ENCODE measurements around the gene SLC12A3. TPM values are rescaled to one million over a fixed set of nuclear protein-coding genes. Genes with fewer than 3 reads are reported as not detected.
"Not testable (repeated sequence)": the region's sequence is repeated elsewhere in the genome, so short reads cannot be mapped to it uniquely, and the experiment has no call there.

The SLC12A3 gene
- total RNA-seq, 4 donors from 2014 or later: not detected

DNA sequence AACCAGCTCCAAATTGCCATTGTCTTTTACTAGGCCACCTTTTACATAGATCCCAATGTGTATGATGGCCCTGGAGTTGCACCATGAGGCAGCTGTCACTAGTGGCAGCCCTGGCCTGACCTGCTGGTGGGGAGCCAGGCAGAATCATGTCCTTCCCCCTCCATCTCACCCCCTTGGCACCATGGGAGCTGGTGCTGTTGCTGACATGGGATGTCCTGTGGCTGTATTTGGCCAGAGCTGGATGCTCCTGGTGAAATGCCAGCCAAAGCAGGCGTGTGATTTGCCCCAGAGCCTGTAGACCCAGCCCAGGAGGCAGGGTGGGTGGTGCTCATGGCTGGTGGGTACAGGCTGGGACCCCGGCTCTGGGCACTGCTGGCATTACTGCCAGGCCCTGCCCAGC lies 18.6 kb downstream of the SLC12A3 start:
- no peak for ATAC-seq
- H3K36me3 ChIP-seq: no peaks in the 10 kb centered on the region
- no peaks in the 10 kb centered on the region for H3K4me1 ChIP-seq
- H3K9me3 ChIP-seq: no peaks in the 10 kb centered on the region
- H3K27ac ChIP-seq: no peak overlapping the region
- WGBS, 2 donors (ENCODE audit: low coverage in 1 of 2): 80 to 100% methylated on average over 1 of the region's 2 CpGs
- H3K4me3 ChIP-seq: no peak overlapping the region
- no peaks in the 10 kb centered on the region for H3K27me3 ChIP-seq
- TF ChIP-seq POLR2A (IDR thresholded peaks at IDR 0.05) (no peak), POLR2AphosphoS5 (IDR thresholded peaks at IDR 0.05) (no peak), EP300 (IDR thresholded peaks at IDR 0.05) (no peak)
- TF ChIP-seq, protein P1, sequence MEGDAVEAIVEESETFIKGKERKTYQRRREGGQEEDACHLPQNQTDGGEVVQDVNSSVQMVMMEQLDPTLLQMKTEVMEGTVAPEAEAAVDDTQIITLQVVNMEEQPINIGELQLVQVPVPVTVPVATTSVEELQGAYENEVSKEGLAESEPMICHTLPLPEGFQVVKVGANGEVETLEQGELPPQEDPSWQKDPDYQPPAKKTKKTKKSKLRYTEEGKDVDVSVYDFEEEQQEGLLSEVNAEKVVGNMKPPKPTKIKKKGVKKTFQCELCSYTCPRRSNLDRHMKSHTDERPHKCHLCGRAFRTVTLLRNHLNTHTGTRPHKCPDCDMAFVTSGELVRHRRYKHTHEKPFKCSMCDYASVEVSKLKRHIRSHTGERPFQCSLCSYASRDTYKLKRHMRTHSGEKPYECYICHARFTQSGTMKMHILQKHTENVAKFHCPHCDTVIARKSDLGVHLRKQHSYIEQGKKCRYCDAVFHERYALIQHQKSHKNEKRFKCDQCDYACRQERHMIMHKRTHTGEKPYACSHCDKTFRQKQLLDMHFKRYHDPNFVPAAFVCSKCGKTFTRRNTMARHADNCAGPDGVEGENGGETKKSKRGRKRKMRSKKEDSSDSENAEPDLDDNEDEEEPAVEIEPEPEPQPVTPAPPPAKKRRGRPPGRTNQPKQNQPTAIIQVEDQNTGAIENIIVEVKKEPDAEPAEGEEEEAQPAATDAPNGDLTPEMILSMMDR (IDR thresholded peaks at IDR 0.05): no peak

- Histone ChIP-seq H3K27me3 (no peaks in the 10 kb centered on the region), H3K4me1 (no peaks in the 10 kb centered on the region), H3K9me3 (no peaks in the 10 kb centered on the region), H3K36me3 (no peaks in the 10 kb centered on the region), H3K4me3 (no peak overlapping the region), H3K27ac (no peak overlapping the region)
- TF ChIP-seq POLR2AphosphoS5 (IDR thresholded peaks at IDR 0.05) (no peak), POLR2A (IDR thresholded peaks at IDR 0.05) (no peak), EP300 (IDR thresholded peaks at IDR 0.05) (no peak)
- TF ChIP-seq, protein P1 (IDR thresholded peaks at IDR 0.05): no peak
- WGBS, 2 donors (ENCODE audit: low coverage in 1 of 2): 98% methylated on average over 8 of the region's 14 CpGs; no CpG with 5 or more reads in 1 of the 2 donors
- ATAC-seq: no peak
Measured at GRCh38 chr16:56884026-56884582, 19.1 kb downstream of the SLC12A3 start.

- not testable (repeated sequence) for H3K9me3 ChIP-seq
Measured at GRCh38 chr16:56884929-56885328, 19.9 kb downstream of the SLC12A3 start.

GRCh38 chr16:56885446-56886162 lies 20.6 kb downstream of the SLC12A3 start:
- Histone ChIP-seq H3K27me3 (no peaks in the 10 kb centered on the region), H3K4me3 (no peak overlapping the region), H3K36me3 (no peaks in the 10 kb centered on the region), H3K9me3 (no peaks in the 10 kb centered on the region), H3K27ac (no peak overlapping the region), H3K4me1 (no peaks in the 10 kb centered on the region)
- no peak for ATAC-seq
- TF ChIP-seq POLR2AphosphoS5 (IDR thresholded peaks at IDR 0.05) (no peak), EP300 (IDR thresholded peaks at IDR 0.05) (no peak), POLR2A (IDR thresholded peaks at IDR 0.05) (no peak)
- TF ChIP-seq, protein P1 (IDR thresholded peaks at IDR 0.05): no peak
- WGBS, 2 donors (ENCODE audit: low coverage in 1 of 2): 74% methylated on average over 5 of the region's 9 CpGs; no CpG with 5 or more reads in 1 of the 2 donors

More at GRCh38 chr16:56884929-56885328, 19.9 kb downstream of the SLC12A3 start:
- H3K4me1 ChIP-seq, ATAC-seq, H3K4me3 ChIP-seq, H3K27ac ChIP-seq, H3K27me3 ChIP-seq, H3K36me3 ChIP-seq: not testable (repeated sequence)
- WGBS, 2 donors (ENCODE audit: low coverage in 1 of 2): 84 to 94% methylated on average over 3 to 10 of the region's 13 CpGs

GRCh38 chr16:56886296-56886695 lies 21.3 kb downstream of the SLC12A3 start:
- 77% methylated on average over 3 to 5 of the region's 12 CpGs for WGBS, 2 donors (ENCODE audit: low coverage in 1 of 2)
- ATAC-seq: no peak
- Histone ChIP-seq H3K9me3 (no peaks in the 10 kb centered on the region), H3K27me3 (no peaks in the 10 kb centered on the region), H3K27ac (no peak overlapping the region), H3K4me3 (no peak overlapping the region), H3K36me3 (no peaks in the 10 kb centered on the region), H3K4me1 (no peaks in the 10 kb centered on the region)
- TF ChIP-seq, protein P1 (IDR thresholded peaks at IDR 0.05): no peak
- TF ChIP-seq POLR2AphosphoS5 (IDR thresholded peaks at IDR 0.05) (no peak), EP300 (IDR thresholded peaks at IDR 0.05) (no peak)

Measured in gastroesophageal sphincter (tissue), 4 donors.